22Rv1 (cell line): ENCODE measurements around the gene KCNIP1.
A peak's percentile ranks its signal among the peaks of the same experiment; 100 is the strongest.

Source experiments
- H3K27ac ChIP-seq: fragments of 450-650 bp; 2 replicates; pipeline ENCODE4 v1.5.1; 2017
- CTCF ChIP-seq: fragments of 450-650 bp; IDR thresholded peaks from 2 replicates; pipeline ENCODE4 v1.5.1; 2017; ENCODE audit warnings: mild to moderate bottlenecking
- ZFX ChIP-seq: fragments of 450-650 bp; IDR thresholded peaks from 2 replicates; pipeline ENCODE4 v1.6.1; 2017; ENCODE audit warnings: antibody characterized with exemption, borderline replicate concordance

KCNIP1 gene

GRCh38 chr5:170597872-170598271 is 94.1 kb downstream of the KCNIP1 start:
- H3K27ac ChIP-seq, result no peak overlapping the region
- TF ChIP-seq CTCF, result no peak
- no peak for TF ChIP-seq ZFX

- no peak overlapping the region for H3K27ac ChIP-seq
- TF ChIP-seq CTCF (no peak), ZFX (no peak)
Measured at GRCh38 chr5:170599756-170600155, 95.9 kb downstream of the KCNIP1 start.

GRCh38 chr5:170601619-170602018 is 97.8 kb downstream of the KCNIP1 start:
- no peak for TF ChIP-seq ZFX
- TF ChIP-seq CTCF, result no peak
- no peak overlapping the region for H3K27ac ChIP-seq

GRCh38 chr5:170603109-170603508 is 99.3 kb downstream of the KCNIP1 start:
- TF ChIP-seq CTCF, result no peak
- H3K27ac ChIP-seq, result no peak overlapping the region

GRCh38 chr5:170603578-170604565 is 100.1 kb downstream of the KCNIP1 start:
- TF ChIP-seq CTCF (peak; percentile 84), ZFX (no peak)
- no peak overlapping the region for H3K27ac ChIP-seq

GRCh38 chr5:170606941-170607340 is 103.1 kb downstream of the KCNIP1 start:
- H3K27ac ChIP-seq, result no peak overlapping the region
- TF ChIP-seq ZFX, result no peak

- H3K27ac ChIP-seq, result no peak overlapping the region
- TF ChIP-seq CTCF (no peak), ZFX (no peak)
Measured at GRCh38 chr5:170611449-170612090, 107.8 kb downstream of the KCNIP1 start.
